Thyroid gland (tissue), 4 donors: Measurements from ENCODE around the gene NUBP2.

Experiments used
- CTCF ChIP-seq, 6 experiments: fragments of 200-600 bp in 3 of 6; fragments of 450-650 bp in 3 of 6; sonication (generic) in 3 of 6; IDR thresholded peaks; one replicate each; pipeline ENCODE4 v1.5.1; 2016 to 2019; ENCODE audit warnings: antibody characterized with exemption in 6 of 6, mild to moderate bottlenecking in 2 of 6, inconsistent platforms in 1 of 6, moderate library complexity in 1 of 6
- POLR2A ChIP-seq, 2 donors: fragments of 450-650 bp; IDR thresholded peaks; one replicate each; pipeline ENCODE4 v1.6.1; 2017; ENCODE audit warnings: antibody characterized with exemption in 2 of 2, mild to moderate bottlenecking in 2 of 2, moderate library complexity in 1 of 2

GRCh38 chr16:1773703-1774447 is 8.9 kb upstream of the NUBP2 start:
- no peak for TF ChIP-seq CTCF (IDR thresholded peaks at IDR 0.05)
- no peak for TF ChIP-seq POLR2A (IDR thresholded peaks at IDR 0.05)
